Measurements from ENCODE around the gene LCN12.

The LCN12 gene

GRCh38 chr9:136978865-136979544, 26.9 kb downstream of the LCN12 start:
- peak in 2 of 42 donors; percentile 41 to 44 for DNase-seq
- intact Hi-C loops (cut with DNase I): loop anchor here (5.0 kb wide), 1 partner anchor 37 kb away; the partner anchor contains the start of gene FBXW5

GRCh38 chr9:136979769-136980587, 27.9 kb downstream of the LCN12 start:
- intact Hi-C loops (cut with DNase I): loop anchor here (5.0 kb wide), 1 partner anchor 38 kb away; the partner anchor contains the start of gene FBXW5
- DNase-seq: peak in 8 of 42 donors; percentile 19 to 67 (median 46)

- peak in 10 of 42 donors; percentile 15 to 69 (median 46) for DNase-seq
- intact Hi-C loops (cut with DNase I): no loop called here
Measured at GRCh38 chr9:136980669-136981478, 28.8 kb downstream of the LCN12 start.

- DNase-seq: peak in 35 of 42 donors; percentile 48 to 88 (median 65)
- intact Hi-C loops (cut with DNase I): no loop called here
Measured at GRCh38 chr9:136981588-136982231, 29.6 kb downstream of the LCN12 start.

- DNase-seq: peak in 38 of 42 donors; percentile 44 to 86 (median 66)
- intact Hi-C loops (cut with DNase I): no loop called here
Measured at GRCh38 chr9:136982232-136983051, 30.4 kb downstream of the LCN12 start, which contains the start of gene LCNL1. TSS of gene LCNL1 (plus strand) at chr9:136982993. CDS start at chr9:136983587, 594 bp downstream.

GRCh38 chr9:136983167-136983566, 31.1 kb downstream of the LCN12 start:
- peak in 11 of 42 donors; percentile 34 to 72 (median 50) for DNase-seq
- intact Hi-C loops (cut with DNase I): no loop called here

- intact Hi-C loops (cut with DNase I): no loop called here
Measured at GRCh38 chr9:136983656-136984314, 31.7 kb downstream of the LCN12 start.

GRCh38 chr9:136984464-136985026, 32.5 kb downstream of the LCN12 start:
- DNase-seq: peak in 2 of 42 donors; percentile 37 to 51
- intact Hi-C loops (cut with DNase I): no loop called here

More at GRCh38 chr9:136983656-136984314, 31.7 kb downstream of the LCN12 start:
- DNase-seq: peak in 3 of 42 donors; percentile 33 to 55 (median 40)

GRCh38 chr9:136985027-136985602, 33.0 kb downstream of the LCN12 start:
- intact Hi-C loops (cut with DNase I): no loop called here
- DNase-seq: peak in 7 of 42 donors; percentile 27 to 60 (median 38)

GRCh38 chr9:136985853-136986252, 33.8 kb downstream of the LCN12 start:
- DNase-seq: no peak
- intact Hi-C loops (cut with DNase I): no loop called here

- intact Hi-C loops (cut with DNase I): no loop called here
- no peak for DNase-seq
Measured at GRCh38 chr9:136988872-136989271, 36.8 kb downstream of the LCN12 start.

- no peak for DNase-seq
- intact Hi-C loops (cut with DNase I): no loop called here
Measured at GRCh38 chr9:136990242-136990911, 38.3 kb downstream of the LCN12 start.

GRCh38 chr9:136991993-136992818, 40.1 kb downstream of the LCN12 start, which contains the start of gene PAXX:
TSS of gene PAXX (plus strand) at chr9:136992422. CDS start at chr9:136992444, 22 bp downstream.
- peak; percentile 80 to 98 (median 95) for DNase-seq
- intact Hi-C loops (cut with DNase I): no loop called here

- no peak for DNase-seq
- intact Hi-C loops (cut with DNase I): no loop called here
Measured at GRCh38 chr9:136992819-136993369, 40.8 kb downstream of the LCN12 start.

Data from head of caudate nucleus (tissue), 42 donors.